ENCODE measurements around the gene YEATS4.
A peak's percentile ranks its signal among the peaks of the same experiment; 100 is the strongest.

Gene YEATS4

DNA sequence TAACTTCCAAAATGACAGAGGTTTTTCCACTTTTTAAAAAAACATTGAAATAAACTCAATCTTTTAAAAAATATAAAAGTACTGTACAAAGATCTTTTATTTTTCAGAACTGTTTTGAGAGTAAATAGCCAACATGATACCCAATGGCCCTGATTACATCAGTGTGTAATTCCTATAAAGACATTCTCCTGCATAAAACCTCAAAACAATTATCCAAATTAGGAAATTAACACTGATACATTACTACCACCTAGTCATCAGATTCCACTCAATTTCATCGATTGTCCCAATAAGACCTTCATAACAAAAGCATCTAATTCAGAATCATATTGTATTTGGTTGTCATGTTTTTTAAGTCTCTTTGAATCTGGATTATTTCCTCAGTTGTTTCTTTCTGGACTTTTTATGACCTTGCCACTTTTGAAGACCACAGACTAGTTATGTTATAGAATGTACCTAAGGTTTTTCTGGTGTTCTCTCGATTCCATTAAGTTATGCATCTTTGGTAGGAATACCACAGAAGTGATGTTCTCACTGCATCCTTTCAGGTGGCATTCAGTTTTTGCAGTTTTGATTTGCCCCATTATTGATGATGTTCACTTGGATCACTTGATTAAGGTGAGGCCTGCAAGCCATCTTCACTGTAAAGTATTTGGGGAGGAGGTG, 4.0 kb upstream of the YEATS4 start:
- TF ChIP-seq, protein P1, sequence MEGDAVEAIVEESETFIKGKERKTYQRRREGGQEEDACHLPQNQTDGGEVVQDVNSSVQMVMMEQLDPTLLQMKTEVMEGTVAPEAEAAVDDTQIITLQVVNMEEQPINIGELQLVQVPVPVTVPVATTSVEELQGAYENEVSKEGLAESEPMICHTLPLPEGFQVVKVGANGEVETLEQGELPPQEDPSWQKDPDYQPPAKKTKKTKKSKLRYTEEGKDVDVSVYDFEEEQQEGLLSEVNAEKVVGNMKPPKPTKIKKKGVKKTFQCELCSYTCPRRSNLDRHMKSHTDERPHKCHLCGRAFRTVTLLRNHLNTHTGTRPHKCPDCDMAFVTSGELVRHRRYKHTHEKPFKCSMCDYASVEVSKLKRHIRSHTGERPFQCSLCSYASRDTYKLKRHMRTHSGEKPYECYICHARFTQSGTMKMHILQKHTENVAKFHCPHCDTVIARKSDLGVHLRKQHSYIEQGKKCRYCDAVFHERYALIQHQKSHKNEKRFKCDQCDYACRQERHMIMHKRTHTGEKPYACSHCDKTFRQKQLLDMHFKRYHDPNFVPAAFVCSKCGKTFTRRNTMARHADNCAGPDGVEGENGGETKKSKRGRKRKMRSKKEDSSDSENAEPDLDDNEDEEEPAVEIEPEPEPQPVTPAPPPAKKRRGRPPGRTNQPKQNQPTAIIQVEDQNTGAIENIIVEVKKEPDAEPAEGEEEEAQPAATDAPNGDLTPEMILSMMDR (IDR thresholded peaks at IDR 0.05; ENCODE audit: control insufficient read depth, insufficient read depth, low read depth, low read length, missing control alignments) = no peak
- no peak for DNase-seq (ENCODE audit: low read depth)
- H3K4me3 ChIP-seq (ENCODE audit: control insufficient read depth, low read depth, low read length) = no peak overlapping the region

DNA sequence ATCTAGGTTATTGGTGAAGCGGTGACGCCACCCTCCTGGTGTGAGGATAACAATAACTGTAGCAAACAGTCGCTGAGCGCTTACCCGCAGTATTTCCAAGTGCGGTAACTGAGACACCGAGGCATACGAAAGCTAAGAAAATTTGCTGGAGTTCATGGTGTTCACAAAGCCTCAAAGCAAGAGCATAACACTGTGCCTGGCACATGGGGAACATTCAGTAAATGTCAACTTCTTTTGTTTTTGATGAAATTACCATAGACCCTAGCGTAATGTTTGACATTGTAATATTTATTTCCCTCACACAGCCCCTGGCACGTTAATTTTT, 767 bp downstream of the YEATS4 start:
- TF ChIP-seq, protein P1 (IDR thresholded peaks at IDR 0.05; ENCODE audit: control insufficient read depth, insufficient read depth, low read depth, low read length, missing control alignments) = no peak
- no peak for DNase-seq (ENCODE audit: low read depth)
- peak overlapping the region; percentile 78 for H3K4me3 ChIP-seq (ENCODE audit: control insufficient read depth, low read depth, low read length)

DNA sequence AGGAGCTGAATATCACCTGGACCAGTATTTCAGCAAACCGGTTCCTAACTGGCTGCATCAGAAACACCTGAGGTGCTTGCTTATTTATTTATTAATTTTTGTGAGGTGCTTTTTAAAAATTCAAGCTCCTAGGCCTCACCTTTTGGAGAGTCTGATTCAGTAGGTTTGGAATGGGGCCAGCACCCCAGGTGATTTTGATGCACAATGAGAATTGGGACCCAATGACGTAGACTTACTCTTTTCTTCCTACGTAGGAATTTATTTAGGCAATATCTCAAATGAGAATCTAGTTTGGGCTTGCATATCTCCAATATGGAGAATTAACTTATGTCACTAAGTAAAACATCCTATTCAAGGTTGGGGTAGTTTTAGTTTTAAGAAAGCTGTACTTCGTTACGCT, 7.3 kb downstream of the YEATS4 start:
- no peak for DNase-seq (ENCODE audit: low read depth)
- TF ChIP-seq, protein P1 (IDR thresholded peaks at IDR 0.05; ENCODE audit: control insufficient read depth, insufficient read depth, low read depth, low read length, missing control alignments) = no peak
- no peak overlapping the region for H3K4me3 ChIP-seq (ENCODE audit: control insufficient read depth, low read depth, low read length)

DNA sequence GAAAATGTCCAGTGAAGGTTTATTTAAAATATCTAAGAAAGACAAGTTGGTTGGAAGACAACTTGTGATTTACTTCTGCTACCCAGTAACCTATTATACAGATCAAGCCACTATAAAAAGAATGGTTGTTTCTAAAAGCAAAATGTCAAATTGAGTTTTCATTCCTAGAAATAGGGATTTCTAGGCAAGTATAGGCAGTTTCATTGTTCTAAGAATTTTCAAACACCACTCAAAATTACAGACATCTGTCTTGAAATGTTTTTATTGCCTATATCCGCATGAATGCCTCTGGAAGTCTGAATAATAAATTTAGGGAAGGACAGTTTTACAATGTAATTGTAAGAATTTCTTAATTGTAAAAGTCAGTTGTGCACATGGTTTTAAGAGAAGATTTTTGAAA, 8.6 kb downstream of the YEATS4 start:
- TF ChIP-seq, protein P1 (IDR thresholded peaks at IDR 0.05; ENCODE audit: control insufficient read depth, insufficient read depth, low read depth, low read length, missing control alignments) = no peak
- H3K4me3 ChIP-seq (ENCODE audit: control insufficient read depth, low read depth, low read length) = no peak overlapping the region
- DNase-seq (ENCODE audit: low read depth) = no peak

DNA sequence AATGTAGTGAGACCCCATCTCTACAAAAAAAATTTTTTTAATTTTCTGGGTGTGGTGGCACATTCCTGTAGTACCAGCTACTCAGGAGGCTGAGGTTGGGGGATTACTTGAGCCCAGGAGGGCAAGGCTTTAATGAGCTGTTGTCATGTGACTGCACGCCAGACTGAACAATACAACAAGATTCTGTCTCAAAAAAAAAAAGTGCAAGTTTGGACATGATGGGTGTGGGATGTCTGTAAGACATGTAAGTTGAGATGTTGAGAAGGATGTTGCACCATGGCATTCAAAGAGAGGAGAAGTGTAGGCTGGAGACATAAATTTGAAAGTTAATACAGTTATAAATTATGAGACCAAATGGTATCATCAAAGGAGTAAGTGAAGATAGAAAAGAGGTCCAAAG, 23.5 kb downstream of the YEATS4 start:
- no peak for DNase-seq (ENCODE audit: low read depth)
- no peak overlapping the region for H3K4me3 ChIP-seq (ENCODE audit: control insufficient read depth, low read depth, low read length)
- TF ChIP-seq, protein P1 (IDR thresholded peaks at IDR 0.05; ENCODE audit: control insufficient read depth, insufficient read depth, low read depth, low read length, missing control alignments) = no peak

DNA sequence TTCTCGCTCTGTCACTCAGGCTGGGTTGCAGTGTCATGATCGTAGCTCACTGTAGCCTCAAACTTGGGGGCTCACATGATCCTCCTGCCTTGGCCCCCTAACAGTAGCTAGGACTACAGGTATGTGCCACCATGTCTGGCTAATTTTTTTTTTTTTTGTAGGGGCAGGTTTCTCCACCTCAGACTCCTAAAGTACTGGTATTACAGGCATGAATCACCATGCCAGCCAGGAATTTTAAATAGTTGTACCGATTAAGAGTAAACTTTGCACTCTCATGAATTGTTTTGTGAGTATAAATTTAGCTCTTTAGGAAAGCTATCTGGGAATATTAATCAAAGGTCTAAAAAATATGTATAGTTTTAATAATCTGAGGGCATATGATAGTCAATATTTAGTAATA, 25.5 kb downstream of the YEATS4 start:
- H3K4me3 ChIP-seq (ENCODE audit: control insufficient read depth, low read depth, low read length) = no peak overlapping the region
- no peak for DNase-seq (ENCODE audit: low read depth)
- TF ChIP-seq, protein P1 (IDR thresholded peaks at IDR 0.05; ENCODE audit: control insufficient read depth, insufficient read depth, low read depth, low read length, missing control alignments) = no peak

DNA sequence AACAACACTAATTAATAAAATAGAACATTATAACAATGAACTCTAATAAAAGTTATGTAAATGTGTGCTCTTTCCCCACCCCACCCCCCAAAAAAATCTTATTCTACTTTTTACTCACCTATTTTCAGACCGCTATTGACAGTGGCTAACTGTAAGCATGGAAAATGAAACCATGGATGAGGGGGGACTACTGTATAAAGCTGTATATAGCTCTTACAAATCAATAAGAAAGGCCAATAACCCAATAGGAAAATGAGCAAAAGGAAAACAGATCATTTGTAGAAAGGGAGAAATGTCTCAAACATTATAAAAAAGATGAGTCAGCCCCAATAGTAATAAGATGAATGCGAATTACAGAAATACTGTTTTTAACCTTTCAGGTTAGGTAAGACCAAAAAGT, 27.4 kb downstream of the YEATS4 start:
- DNase-seq (ENCODE audit: low read depth) = no peak
- no peak overlapping the region for H3K4me3 ChIP-seq (ENCODE audit: control insufficient read depth, low read depth, low read length)
- TF ChIP-seq, protein P1 (IDR thresholded peaks at IDR 0.05; ENCODE audit: control insufficient read depth, insufficient read depth, low read depth, low read length, missing control alignments) = no peak

Data from AG09309 (cell line).